AG10803 (cell line): Measurements from ENCODE around the gene PLSCR4.

Experiments used
- DNase-seq: peaks from one replicate; pipeline ENCODE4 v3.0.0; 2010; ENCODE audit warnings: low read depth
- H3K4me3 ChIP-seq: 2 replicates; pipeline ENCODE4 v1.5.1; 2011; ENCODE audit warnings: mild to moderate bottlenecking, low read length, control low read depth
- CTCF ChIP-seq: conservative IDR thresholded peaks from 2 replicates; pipeline ENCODE4 v1.5.1; 2011; ENCODE audit warnings: mild to moderate bottlenecking, low read length, control low read depth, inconsistent platforms

Gene PLSCR4

GRCh38 chr3:146275476-146275875 is 24.6 kb upstream of the PLSCR4 start:
- no peak overlapping the region for H3K4me3 ChIP-seq
- no peak for TF ChIP-seq CTCF
- DNase-seq, result no peak

- no peak overlapping the region for H3K4me3 ChIP-seq
- DNase-seq, result peak; percentile 91
- TF ChIP-seq CTCF, result no peak
These were observed 23.9 kb upstream of the PLSCR4 start for GRCh38 chr3:146274833-146275232.

GRCh38 chr3:146273721-146274407 is 23.0 kb upstream of the PLSCR4 start:
- DNase-seq, result no peak
- H3K4me3 ChIP-seq, result no peak overlapping the region
- no peak for TF ChIP-seq CTCF

GRCh38 chr3:146271180-146271579 is 20.3 kb upstream of the PLSCR4 start:
- no peak overlapping the region for H3K4me3 ChIP-seq
- no peak for TF ChIP-seq CTCF
- DNase-seq, result no peak

- no peak for TF ChIP-seq CTCF
- DNase-seq, result no peak
- H3K4me3 ChIP-seq, result no peak overlapping the region
These were observed 18.4 kb upstream of the PLSCR4 start for GRCh38 chr3:146269271-146269670.

- H3K4me3 ChIP-seq, result no peak overlapping the region
- TF ChIP-seq CTCF, result no peak
- no peak for DNase-seq
These were observed 17.8 kb upstream of the PLSCR4 start for GRCh38 chr3:146268535-146269219.

GRCh38 chr3:146265720-146266119 is 14.8 kb upstream of the PLSCR4 start:
- DNase-seq, result no peak
- TF ChIP-seq CTCF, result no peak
- H3K4me3 ChIP-seq, result no peak overlapping the region
